Spleen (tissue), 11 donors: ENCODE results near the gene HADHB. TPM values are rescaled to one million over a fixed set of nuclear protein-coding genes. Genes with fewer than 3 reads are reported as not detected.

Experiments used
- DNase-seq: peaks from one replicate; pipeline ENCODE4 v3.0.0-alpha.2; 2020
- H3K27ac ChIP-seq, 8 donors: fragments of 200-600 bp; sonication (generic) in 7 of 8; 1 replicate in 4 of 8; 2 replicates in 4 of 8; pipeline versions ENCODE4 v1.5.0 to v1.8.0; 2016 to 2021; ENCODE audit warnings: inconsistent platforms in 4 of 8, mild to moderate bottlenecking in 4 of 8, moderate library complexity in 1 of 8
- H3K27me3 ChIP-seq, 7 donors: fragments of 200-600 bp; sonication (generic) in 6 of 7; replicated peaks in 1 of 7; 1 replicate in 4 of 7; 2 replicates in 3 of 7; pipeline versions ENCODE4 v1.5.0 to v1.8.0; 2016 to 2021; ENCODE audit warnings: inconsistent platforms in 3 of 7, mild to moderate bottlenecking in 1 of 7
- H3K36me3 ChIP-seq, 6 donors: fragments of 200-600 bp; sonication (generic) in 5 of 6; 1 replicate in 4 of 6; 2 replicates in 2 of 6; pipeline versions ENCODE4 v1.5.0 to v1.8.0; 2016 to 2021; ENCODE audit warnings: inconsistent platforms in 2 of 6
- H3K4me1 ChIP-seq, 6 donors: fragments of 200-600 bp; sonication (generic) in 5 of 6; 1 replicate in 3 of 6; 2 replicates in 3 of 6; pipeline versions ENCODE4 v1.5.0 to v1.8.0; 2016 to 2021; ENCODE audit warnings: inconsistent platforms in 3 of 6
- H3K4me3 ChIP-seq, 8 donors: fragments of 200-600 bp; sonication (generic) in 7 of 8; 1 replicate in 4 of 8; 2 replicates in 4 of 8; pipeline versions ENCODE4 v1.5.0 to v1.8.0; 2016 to 2021; ENCODE audit warnings: inconsistent platforms in 4 of 8, mild to moderate bottlenecking in 4 of 8, moderate library complexity in 2 of 8
- H3K9me3 ChIP-seq, 8 donors: fragments of 200-600 bp; sonication (generic) in 7 of 8; 1 replicate in 4 of 8; 2 replicates in 4 of 8; pipeline versions ENCODE4 v1.5.0 to v1.8.0; 2016 to 2021; ENCODE audit warnings: inconsistent platforms in 4 of 8
- POLR2A ChIP-seq, 3 donors: fragments of 450-650 bp; IDR thresholded peaks; one replicate each; pipeline ENCODE4 v1.5.1; 2017; ENCODE audit warnings: antibody characterized with exemption in 3 of 3, mild to moderate bottlenecking in 1 of 3
- POLR2AphosphoS5 ChIP-seq, 3 donors: sonication (generic); formaldehyde crosslinking; IDR thresholded peaks; one replicate each; pipeline ENCODE4 v1.5.1; 2017; ENCODE audit warnings: antibody characterized with exemption in 3 of 3
- WGBS, 5 donors: extraction: QIAGEN DNeasy Blood & Tissue Kit in 3 of 5; methylation state at CpG; one replicate each; pipeline versions ENCODE4 v1.1.5 to v1.1.7; 2013 to 2018; 5-methylcytosine and 5-hydroxymethylcytosine counted together
- intact Hi-C: fragments of 100-400 bp; cut with DNase I; formaldehyde crosslinking; loops from one replicate; pipeline ENCODE4 v1.15.0; 2023; ENCODE audit warnings: low total_unique reads
- polyA plus RNA-seq, 3 donors: library from polyadenylated mRNA; stranded (reverse); fragments of 200-250 nt; gene quantifications; one replicate each; pipeline ENCODE4 v1.2.1, GENCODE V29; 2013
- total RNA-seq, 7 donors: library from RNA; depleted of rRNA in 3 of 7; stranded (reverse); fragments of >200 nt in 3 of 7; fragmentation: NEBNext Ultra II Directional in 4 of 7; extraction: Animal tissue kit (Norgen Biotek cat#: 25700) in 4 of 7; gene quantifications; one replicate each; pipeline versions ENCODE4 v1.1.0 to v1.2.1, GENCODE V29; 2016 to 2021
- TF ChIP-seq, protein P1 (sequence below), 11 experiments: fragments of 200-600 bp in 7 of 11; fragments of 450-650 bp in 4 of 11; sonication (generic) in 4 of 11; IDR thresholded peaks in 8 of 11; conservative IDR thresholded peaks in 3 of 11; 1 replicate in 7 of 11; 2 replicates in 4 of 11; pipeline versions ENCODE4 v1.4.0 to v1.8.0; 2016 to 2021; ENCODE audit warnings: antibody characterized with exemption in 11 of 11, inconsistent platforms in 4 of 11, mild to moderate bottlenecking in 1 of 11
- donor health status: healthy with polysubstance abuse.
- donor health status: DM: no; HTN: no; CAD: no; lungs with moderate emphysema.
- donor health status: DM: no; HTN: no; CAD: no.
- donor health status: Bipolar disorder and iron deficiency.
- donor health status: healthy.
- donor health status: DM: no; HTN: no; CAD: no.
- donor health status: DM: yes; HTN: yes; CAD: no.

The HADHB gene
- total and polyA plus RNA-seq, 10 donors, result 54.0 to 165 (median 108) TPM

DNA sequence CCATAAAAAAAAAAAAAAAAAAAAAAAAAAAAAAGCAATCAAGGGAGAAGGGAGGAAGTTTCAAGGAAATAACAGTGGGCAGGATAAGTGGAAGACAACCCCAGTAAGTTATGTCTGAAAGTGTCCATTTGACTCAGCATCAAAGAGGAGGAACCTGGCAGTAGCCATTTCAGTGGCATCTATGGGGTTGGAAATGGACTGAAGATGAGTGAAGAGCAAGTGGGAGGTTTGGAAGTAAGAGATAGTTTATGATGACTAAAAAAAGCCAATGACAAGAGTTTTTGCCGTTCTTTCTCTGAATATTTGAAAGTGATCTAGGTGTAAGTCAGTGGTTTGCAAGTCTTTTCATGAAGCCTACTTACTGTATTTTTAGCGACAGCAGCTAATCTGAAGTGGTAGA, 92.0 kb downstream of the HADHB start:
- Histone ChIP-seq H3K27ac (no peak overlapping the region), H3K4me1 (no peaks in the 10 kb centered on the region), H3K27me3 (no peaks in the 10 kb centered on the region), H3K36me3 (no peaks in the 10 kb centered on the region), H3K4me3 (no peak overlapping the region), H3K9me3 (no peaks in the 10 kb centered on the region)
- intact Hi-C loops, result no loop called here
- TF ChIP-seq POLR2AphosphoS5 (IDR thresholded peaks at IDR 0.05) (no peak), POLR2A (IDR thresholded peaks at IDR 0.05) (no peak)
- TF ChIP-seq, protein P1, sequence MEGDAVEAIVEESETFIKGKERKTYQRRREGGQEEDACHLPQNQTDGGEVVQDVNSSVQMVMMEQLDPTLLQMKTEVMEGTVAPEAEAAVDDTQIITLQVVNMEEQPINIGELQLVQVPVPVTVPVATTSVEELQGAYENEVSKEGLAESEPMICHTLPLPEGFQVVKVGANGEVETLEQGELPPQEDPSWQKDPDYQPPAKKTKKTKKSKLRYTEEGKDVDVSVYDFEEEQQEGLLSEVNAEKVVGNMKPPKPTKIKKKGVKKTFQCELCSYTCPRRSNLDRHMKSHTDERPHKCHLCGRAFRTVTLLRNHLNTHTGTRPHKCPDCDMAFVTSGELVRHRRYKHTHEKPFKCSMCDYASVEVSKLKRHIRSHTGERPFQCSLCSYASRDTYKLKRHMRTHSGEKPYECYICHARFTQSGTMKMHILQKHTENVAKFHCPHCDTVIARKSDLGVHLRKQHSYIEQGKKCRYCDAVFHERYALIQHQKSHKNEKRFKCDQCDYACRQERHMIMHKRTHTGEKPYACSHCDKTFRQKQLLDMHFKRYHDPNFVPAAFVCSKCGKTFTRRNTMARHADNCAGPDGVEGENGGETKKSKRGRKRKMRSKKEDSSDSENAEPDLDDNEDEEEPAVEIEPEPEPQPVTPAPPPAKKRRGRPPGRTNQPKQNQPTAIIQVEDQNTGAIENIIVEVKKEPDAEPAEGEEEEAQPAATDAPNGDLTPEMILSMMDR (IDR thresholded peaks at IDR 0.05 in 8 of 11, conservative IDR thresholded peaks at IDR 0.05 in 3 of 11), result no peak
- 84 to 94% (median 90%) methylated on average over 2 of the region's 2 CpGs for WGBS, 5 donors
- DNase-seq, result no peak

DNA sequence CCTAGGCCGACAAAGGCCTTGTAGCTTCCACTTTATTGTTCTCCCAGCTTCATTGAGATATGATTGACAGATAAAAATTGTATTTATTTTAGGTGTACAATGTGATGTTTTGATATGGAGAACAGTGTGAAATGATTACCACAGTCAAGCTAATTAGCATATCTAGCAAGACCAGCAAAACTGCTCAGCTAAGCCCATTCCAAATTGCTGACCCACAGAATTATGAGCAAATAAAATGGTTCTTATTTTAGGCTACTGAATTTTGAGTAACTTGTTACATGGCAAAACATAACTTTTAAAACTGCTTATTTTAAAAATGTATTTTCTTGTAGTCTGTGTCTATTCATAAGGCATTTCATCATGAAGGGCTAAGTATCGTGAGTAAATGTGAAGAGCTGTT, 92.6 kb downstream of the HADHB start:
- intact Hi-C loops, result no loop called here
- Histone ChIP-seq H3K9me3 (no peaks in the 10 kb centered on the region), H3K4me1 (no peaks in the 10 kb centered on the region), H3K27me3 (no peaks in the 10 kb centered on the region), H3K36me3 (no peaks in the 10 kb centered on the region), H3K4me3 (no peak overlapping the region), H3K27ac (no peak overlapping the region)
- 94 to 97% (median 96%) methylated on average over 2 of the region's 2 CpGs for WGBS, 5 donors
- no peak for DNase-seq
- TF ChIP-seq POLR2AphosphoS5 (IDR thresholded peaks at IDR 0.05), result no peak
- TF ChIP-seq POLR2A (IDR thresholded peaks at IDR 0.05), result no peak
- TF ChIP-seq, protein P1 (IDR thresholded peaks at IDR 0.05 in 8 of 11, conservative IDR thresholded peaks at IDR 0.05 in 3 of 11), result no peak

Other genes starting within 250 kb of the HADHB start
- 100 to 1,000 TPM; 104 to 135 (median 123) TPM for gene RAB10, start 210.9 kb upstream of the HADHB start, total RNA-seq
- gene RAB10, start 210.9 kb upstream of the HADHB start, polyA plus RNA-seq, result 10 to 100 TPM; 24.4 to 42.4 (median 34.3) TPM
- gene GAREM2, start 71.9 kb upstream of the HADHB start, total RNA-seq, result 1 to 10 TPM in 5 of 7 donors, under 1 TPM in 2; 0.69 to 2.9 (median 2.0) TPM
- 1 to 10 TPM in 2 of 3 donors, under 1 TPM in 1; 0.62 to 6.3 (median 1.1) TPM for gene GAREM2, start 71.9 kb upstream of the HADHB start, polyA plus RNA-seq
- 100 to 1,000 TPM; 114 to 134 (median 115) TPM for gene HADHA, start 307 bp upstream of the HADHB start, total RNA-seq
- 10 to 100 TPM; 49.6 to 58.3 (median 58.3) TPM for gene HADHA, start 307 bp upstream of the HADHB start, polyA plus RNA-seq
- gene SELENOI, start 101.2 kb downstream of the HADHB start, total RNA-seq, result 10 to 100 TPM in 6 of 7 donors, 1 to 10 TPM in 1; 9.4 to 23.6 (median 18.1) TPM
- 1 to 10 TPM; 2.0 to 3.3 (median 2.7) TPM for gene SELENOI, start 101.2 kb downstream of the HADHB start, polyA plus RNA-seq
- 1 to 10 TPM in 1 of 7 donors, under 1 TPM in 6; 0.51 to 1.1 (median 0.67) TPM for gene ADGRF3, start 101.8 kb downstream of the HADHB start, total RNA-seq
- 1 to 10 TPM in 1 of 3 donors, under 1 TPM in 2; 0.15 to 6.2 (median 0.26) TPM for gene ADGRF3, start 101.8 kb downstream of the HADHB start, polyA plus RNA-seq
- under 1 TPM in 2 of 7 donors, not detected in 5; 0.23 to 0.25 TPM for gene DRC1, start 157.0 kb downstream of the HADHB start, total RNA-seq
- gene DRC1, start 157.0 kb downstream of the HADHB start, polyA plus RNA-seq, result under 1 TPM in 1 of 3 donors, not detected in 2; 0.04 TPM
- 1 to 10 TPM in 1 of 7 donors, under 1 TPM in 6; 0.19 to 1.6 (median 0.34) TPM for gene OTOF, start 233.2 kb downstream of the HADHB start, total RNA-seq
- under 1 TPM; 0.06 to 0.17 (median 0.16) TPM for gene OTOF, start 233.2 kb downstream of the HADHB start, polyA plus RNA-seq